Neuronal stem cell (in vitro differentiated cells): Measurements from ENCODE around the gene GMPS.

Experiments
- DNase-seq: peaks from one replicate; pipeline ENCODE4 v3.0.0-alpha.2; 2013; ENCODE audit warnings: low spot score
- H2AFZ ChIP-seq: one replicate; pipeline ENCODE4 v1.6.1; 2013; ENCODE audit warnings: mild to moderate bottlenecking, low read length, inconsistent platforms
- H2AK5ac ChIP-seq: 2 replicates; pipeline ENCODE4 v1.6.1; 2013; ENCODE audit warnings: low read depth, mild to moderate bottlenecking, inconsistent platforms, low read length, moderate library complexity, mixed read lengths
- H2BK120ac ChIP-seq: 2 replicates; pipeline ENCODE4 v1.6.1; 2013; ENCODE audit warnings: low read depth, mild to moderate bottlenecking, inconsistent platforms, low read length, moderate library complexity, mixed read lengths
- H2BK12ac ChIP-seq: one replicate; pipeline ENCODE4 v1.6.1; 2013; ENCODE audit warnings: low read length, inconsistent platforms
- H2BK15ac ChIP-seq: 2 replicates; pipeline ENCODE4 v1.6.1; 2013; ENCODE audit warnings: mild to moderate bottlenecking, low read length, inconsistent platforms, mixed read lengths
- H2BK5ac ChIP-seq: one replicate; pipeline ENCODE4 v1.6.1; 2013; ENCODE audit warnings: inconsistent platforms, mild to moderate bottlenecking, low read length, moderate library complexity
- H3K14ac ChIP-seq: one replicate; pipeline ENCODE4 v1.6.1; 2013; ENCODE audit warnings: low read length, inconsistent platforms
- H3K18ac ChIP-seq: 2 replicates; pipeline ENCODE4 v1.6.1; 2013; ENCODE audit warnings: low read length, inconsistent platforms
- H3K23ac ChIP-seq: 2 replicates; pipeline ENCODE4 v1.6.1; 2013; ENCODE audit warnings: low read depth, mild to moderate bottlenecking, mixed read lengths, low read length, inconsistent platforms; ENCODE audit not compliant: poor library complexity
- H3K27ac ChIP-seq: replicated peaks from 3 replicates; pipeline ENCODE4 v1.5.1; 2013; ENCODE audit warnings: low read length, inconsistent platforms
- H3K27me3 ChIP-seq, 3 experiments: 2 replicates each; pipeline ENCODE4 v1.6.1; 2013; ENCODE audit warnings: low read length in 3 of 3, mild to moderate bottlenecking in 2 of 3, inconsistent platforms in 1 of 3, low read depth in 1 of 3, mixed read lengths in 1 of 3, moderate library complexity in 1 of 3; ENCODE audit not compliant: control insufficient read depth in 3 of 3, insufficient read depth in 3 of 3
- H3K36me3 ChIP-seq, 2 donors: replicated peaks in 1 of 2; 2 replicates each; pipeline ENCODE4 v1.6.1; 2013; ENCODE audit warnings: low read length in 2 of 2; ENCODE audit not compliant: control insufficient read depth in 2 of 2, insufficient read depth in 2 of 2
- H3K4ac ChIP-seq: 2 replicates; pipeline ENCODE4 v1.6.1; 2013; ENCODE audit warnings: inconsistent platforms, mild to moderate bottlenecking, low read length, moderate library complexity
- H3K4me1 ChIP-seq, 2 donors: 1 replicate in 1 of 2; 2 replicates in 1 of 2; pipeline ENCODE4 v1.6.1; 2013; ENCODE audit warnings: low read length in 2 of 2, low read depth in 1 of 2; ENCODE audit not compliant: control insufficient read depth in 2 of 2, insufficient read depth in 1 of 2
- H3K4me2 ChIP-seq: one replicate; pipeline ENCODE4 v1.6.1; 2013; ENCODE audit warnings: mild to moderate bottlenecking, low read length, inconsistent platforms; ENCODE audit not compliant: insufficient read depth, poor library complexity, severe bottlenecking
- H3K4me3 ChIP-seq, 2 donors: 2 replicates each; pipeline ENCODE4 v1.5.1; 2013; ENCODE audit warnings: low read length in 2 of 2, mild to moderate bottlenecking in 2 of 2, inconsistent platforms in 1 of 2, moderate library complexity in 1 of 2
- H3K79me1 ChIP-seq: one replicate; pipeline ENCODE4 v1.6.1; 2013; ENCODE audit warnings: low read depth, mild to moderate bottlenecking, inconsistent platforms, low read length, moderate library complexity
- H3K9ac ChIP-seq: one replicate; pipeline ENCODE4 v1.6.1; 2013; ENCODE audit warnings: mild to moderate bottlenecking, low read depth, low read length, inconsistent platforms; ENCODE audit not compliant: poor library complexity
- H3K9me3 ChIP-seq, 2 donors: replicated peaks in 1 of 2; 2 replicates each; pipeline versions ENCODE3 to v1.6.1; 2013; ENCODE audit warnings: low read length in 2 of 2, mild to moderate bottlenecking in 2 of 2, inconsistent platforms in 1 of 2, low read depth in 1 of 2, mixed read lengths in 1 of 2, moderate library complexity in 1 of 2; ENCODE audit not compliant: control insufficient read depth in 2 of 2, insufficient read depth in 1 of 2
- H4K8ac ChIP-seq: one replicate; pipeline ENCODE4 v1.6.1; 2013; ENCODE audit warnings: low read depth, mild to moderate bottlenecking, inconsistent platforms, low read length, moderate library complexity
- H4K91ac ChIP-seq: one replicate; pipeline ENCODE4 v1.6.1; 2013; ENCODE audit warnings: low read length, low read depth, mild to moderate bottlenecking, inconsistent platforms; ENCODE audit not compliant: poor library complexity
- WGBS, 2 donors: extraction: QIAGEN DNeasy Blood & Tissue Kit; methylation state at CpG; one replicate each; pipeline ENCODE4 v1.1.7; 2013; ENCODE audit warnings: missing lambda C conversion rate in 2 of 2, mixed read lengths in 1 of 2; ENCODE audit not compliant: insufficient read length in 2 of 2, insufficient replicate concordance in 1 of 2; ENCODE audit errors: extremely low coverage in 2 of 2; 5-methylcytosine and 5-hydroxymethylcytosine counted together

Gene GMPS

GRCh38 chr3:155944081-155944480, 73.6 kb downstream of the GMPS start:
- H3K23ac ChIP-seq, result no peak overlapping the region

GRCh38 chr3:155946178-155946577, 75.7 kb downstream of the GMPS start:
- H2AFZ ChIP-seq, result no peak overlapping the region
- H2BK5ac ChIP-seq, result no peak overlapping the region
- no peak overlapping the region for H3K4me3 ChIP-seq
- no peak overlapping the region for H2BK120ac ChIP-seq
- no peak overlapping the region for H3K4ac ChIP-seq
- WGBS, 2 donors, result no CpG with 5 or more reads among the region's 2 CpGs
- H3K9me3 ChIP-seq, result no peaks in the 10 kb centered on the region
- no peak overlapping the region for H3K18ac ChIP-seq
- no peak for DNase-seq
- H3K23ac ChIP-seq, result no peak overlapping the region
- H3K9ac ChIP-seq, result no peak overlapping the region
- H3K36me3 ChIP-seq, result peaks cover 2 to 51% of the 10 kb centered on the region in 2 donors
- H4K91ac ChIP-seq, result no peak overlapping the region
- no peak overlapping the region for H3K4me2 ChIP-seq
- no peak overlapping the region for H3K27ac ChIP-seq
- H3K79me1 ChIP-seq, result no peaks in the 10 kb centered on the region
- no peak overlapping the region for H2AK5ac ChIP-seq
- no peak overlapping the region for H2BK12ac ChIP-seq
- H4K8ac ChIP-seq, result no peak overlapping the region
- no peak overlapping the region for H2BK15ac ChIP-seq
- no peak overlapping the region for H3K14ac ChIP-seq
- H3K4me1 ChIP-seq, result peaks cover 0 to 3% of the 10 kb centered on the region in 2 donors
- no peaks in the 10 kb centered on the region for H3K27me3 ChIP-seq

More at GRCh38 chr3:155944081-155944480, 73.6 kb downstream of the GMPS start:
- H3K27me3 ChIP-seq, result no peaks in the 10 kb centered on the region
- no peak overlapping the region for H3K14ac ChIP-seq
- no CpG with 5 or more reads among the region's 2 CpGs for WGBS, 2 donors
- DNase-seq, result no peak
- H2BK12ac ChIP-seq, result no peak overlapping the region
- no peak overlapping the region for H3K4me3 ChIP-seq
- no peak overlapping the region for H2AK5ac ChIP-seq
- no peaks in the 10 kb centered on the region for H3K79me1 ChIP-seq
- no peak overlapping the region for H3K4ac ChIP-seq
- H4K91ac ChIP-seq, result no peak overlapping the region
- H2AFZ ChIP-seq, result no peak overlapping the region
- no peak overlapping the region for H4K8ac ChIP-seq
- no peak overlapping the region for H3K18ac ChIP-seq
- H3K9ac ChIP-seq, result no peak overlapping the region
- no peak overlapping the region for H2BK120ac ChIP-seq
- H3K4me2 ChIP-seq, result no peak overlapping the region
- H3K36me3 ChIP-seq, result peaks cover 2 to 69% of the 10 kb centered on the region in 2 donors
- no peak overlapping the region for H2BK15ac ChIP-seq
- no peak overlapping the region for H2BK5ac ChIP-seq
- H3K27ac ChIP-seq, result no peak overlapping the region
- no peaks in the 10 kb centered on the region for H3K9me3 ChIP-seq
- no peaks in the 10 kb centered on the region for H3K4me1 ChIP-seq

- no peak overlapping the region for H3K4me3 ChIP-seq
- H3K4me2 ChIP-seq, result no peak overlapping the region
- H3K79me1 ChIP-seq, result no peaks in the 10 kb centered on the region
- H2AFZ ChIP-seq, result no peak overlapping the region
- no peak overlapping the region for H2BK15ac ChIP-seq
- H2BK12ac ChIP-seq, result no peak overlapping the region
- peaks cover 0 to 3% of the 10 kb centered on the region in 2 donors for H3K4me1 ChIP-seq
- H4K8ac ChIP-seq, result no peak overlapping the region
- H3K27ac ChIP-seq, result no peak overlapping the region
- H3K4ac ChIP-seq, result no peak overlapping the region
- H3K36me3 ChIP-seq, result peaks cover 1 to 31% of the 10 kb centered on the region in 2 donors
- no peak for DNase-seq
- no peak overlapping the region for H2AK5ac ChIP-seq
- WGBS, 2 donors, result no CpG with 5 or more reads among the region's 4 CpGs
- H3K9ac ChIP-seq, result no peak overlapping the region
- peaks cover 0 to 2% of the 10 kb centered on the region in 2 donors for H3K9me3 ChIP-seq
- no peak overlapping the region for H3K23ac ChIP-seq
- no peak overlapping the region for H3K14ac ChIP-seq
- H3K18ac ChIP-seq, result no peak overlapping the region
- H3K27me3 ChIP-seq, result no peaks in the 10 kb centered on the region
- no peak overlapping the region for H2BK5ac ChIP-seq
- no peak overlapping the region for H2BK120ac ChIP-seq
- no peak overlapping the region for H4K91ac ChIP-seq
These were observed 78.0 kb downstream of the GMPS start for GRCh38 chr3:155948476-155948875.

- Histone ChIP-seq H3K18ac (no peak overlapping the region), H3K23ac (no peak overlapping the region), H3K4me1 (peaks cover 0 to 3% of the 10 kb centered on the region in 2 donors), H4K8ac (no peak overlapping the region), H2BK120ac (no peak overlapping the region), H3K27ac (no peak overlapping the region), H3K9ac (no peak overlapping the region), H3K79me1 (no peaks in the 10 kb centered on the region), H3K4ac (no peak overlapping the region), H3K9me3 (peaks cover 0 to 2% of the 10 kb centered on the region in 2 donors), H3K4me3 (no peak overlapping the region), H2BK5ac (no peak overlapping the region), H3K36me3 (peaks cover 1 to 19% of the 10 kb centered on the region in 2 donors), H3K27me3 (no peaks in the 10 kb centered on the region), H2BK12ac (no peak overlapping the region), H3K14ac (no peak overlapping the region), H4K91ac (no peak overlapping the region), H2BK15ac (no peak overlapping the region), H2AK5ac (no peak overlapping the region), H3K4me2 (no peak overlapping the region), H2AFZ (no peak overlapping the region)
- WGBS, 2 donors, result no CpG with 5 or more reads among the region's 8 CpGs
- no peak for DNase-seq
These were observed 79.2 kb downstream of the GMPS start for GRCh38 chr3:155949453-155950217.
